OCI-LY7 (cell line): Measurements from ENCODE around the gene FAM187B.

Source experiments
- EZH2phosphoT487 ChIP-seq: fragments of 200-600 bp; sonication (generic); IDR thresholded peaks from 2 replicates; pipeline ENCODE4 v1.6.1; 2018; ENCODE audit warnings: low read depth, borderline replicate concordance, mild to moderate bottlenecking, mixed run types, antibody characterized with exemption, low read length, moderate library complexity, mixed read lengths
- TF ChIP-seq, protein P1 (sequence below): fragments of 200-600 bp; sonication (generic); conservative IDR thresholded peaks from 2 replicates; pipeline ENCODE4 v1.5.1; 2014; ENCODE audit warnings: mild to moderate bottlenecking, antibody characterized with exemption, low read length, moderate library complexity, mixed read lengths

DNA sequence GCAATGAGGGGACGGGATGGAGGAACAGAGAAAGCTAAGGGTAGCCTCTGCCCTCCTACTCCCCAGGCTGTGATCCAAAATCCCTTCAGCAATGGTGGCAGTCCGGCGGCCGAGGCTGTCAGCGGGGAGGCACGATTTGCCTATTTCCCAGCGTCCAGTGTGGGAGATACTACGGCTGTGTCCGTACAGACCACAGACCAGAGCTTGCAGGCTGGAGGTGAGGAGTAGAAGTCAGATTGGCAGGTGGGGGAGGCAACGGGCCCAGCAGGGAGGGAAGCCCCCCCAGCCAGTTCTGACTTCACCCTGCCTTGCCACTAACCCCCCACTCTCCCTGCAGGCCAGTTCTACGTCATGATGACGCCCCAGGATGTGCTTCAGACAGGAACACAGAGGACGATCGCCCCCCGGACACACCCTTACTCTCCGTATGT, 41.9 kb upstream of the FAM187B start:
- no peak for TF ChIP-seq EZH2phosphoT487
- TF ChIP-seq, protein P1, sequence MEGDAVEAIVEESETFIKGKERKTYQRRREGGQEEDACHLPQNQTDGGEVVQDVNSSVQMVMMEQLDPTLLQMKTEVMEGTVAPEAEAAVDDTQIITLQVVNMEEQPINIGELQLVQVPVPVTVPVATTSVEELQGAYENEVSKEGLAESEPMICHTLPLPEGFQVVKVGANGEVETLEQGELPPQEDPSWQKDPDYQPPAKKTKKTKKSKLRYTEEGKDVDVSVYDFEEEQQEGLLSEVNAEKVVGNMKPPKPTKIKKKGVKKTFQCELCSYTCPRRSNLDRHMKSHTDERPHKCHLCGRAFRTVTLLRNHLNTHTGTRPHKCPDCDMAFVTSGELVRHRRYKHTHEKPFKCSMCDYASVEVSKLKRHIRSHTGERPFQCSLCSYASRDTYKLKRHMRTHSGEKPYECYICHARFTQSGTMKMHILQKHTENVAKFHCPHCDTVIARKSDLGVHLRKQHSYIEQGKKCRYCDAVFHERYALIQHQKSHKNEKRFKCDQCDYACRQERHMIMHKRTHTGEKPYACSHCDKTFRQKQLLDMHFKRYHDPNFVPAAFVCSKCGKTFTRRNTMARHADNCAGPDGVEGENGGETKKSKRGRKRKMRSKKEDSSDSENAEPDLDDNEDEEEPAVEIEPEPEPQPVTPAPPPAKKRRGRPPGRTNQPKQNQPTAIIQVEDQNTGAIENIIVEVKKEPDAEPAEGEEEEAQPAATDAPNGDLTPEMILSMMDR: no peak
